Skeletal muscle tissue (tissue), 4 donors: ENCODE data around the gene ARSI. TPM values are rescaled to one million over a fixed set of nuclear protein-coding genes. Genes with fewer than 3 reads are reported as not detected.
"Not testable (repeated sequence)": the region's sequence is repeated elsewhere in the genome, so short reads cannot be mapped to it uniquely, and the experiment has no call there.

Source experiments
- H3K27ac ChIP-seq: one replicate; pipeline ENCODE4 v1.7.0; 2013; ENCODE audit warnings: mild to moderate bottlenecking, low read depth, low read length, inconsistent platforms
- H3K27me3 ChIP-seq, 3 donors: one replicate each; pipeline ENCODE4 v1.7.0; 2013; ENCODE audit warnings: low read length in 3 of 3; ENCODE audit not compliant: control insufficient read depth in 3 of 3, insufficient read depth in 3 of 3
- H3K36me3 ChIP-seq, 3 donors: one replicate each; pipeline ENCODE4 v1.7.0; 2013; ENCODE audit warnings: low read length in 3 of 3; ENCODE audit not compliant: control insufficient read depth in 3 of 3, insufficient read depth in 3 of 3
- H3K4me1 ChIP-seq, 3 donors: one replicate each; pipeline ENCODE4 v1.7.0; 2013; ENCODE audit warnings: low read length in 3 of 3, mild to moderate bottlenecking in 3 of 3; ENCODE audit not compliant: control insufficient read depth in 3 of 3, insufficient read depth in 3 of 3
- H3K4me3 ChIP-seq, 3 donors: one replicate each; pipeline ENCODE4 v1.7.0; 2013; ENCODE audit warnings: low read length in 3 of 3
- H3K9ac ChIP-seq, 3 donors: one replicate each; pipeline ENCODE4 v1.7.0; 2013; ENCODE audit warnings: low read length in 3 of 3, mild to moderate bottlenecking in 3 of 3, moderate library complexity in 2 of 3, low read depth in 1 of 3
- H3K9me3 ChIP-seq, 3 donors: one replicate each; pipeline ENCODE4 v1.7.0; 2013; ENCODE audit warnings: low read length in 3 of 3; ENCODE audit not compliant: control insufficient read depth in 3 of 3
- total RNA-seq: library from RNA; depleted of rRNA; stranded (reverse); fragments of >200 nt; gene quantifications from one replicate; pipeline ENCODE4 v1.2.3, GENCODE V29; 2014
- donor health status: Osteomylitis.

The ARSI gene
- total RNA-seq, 1 donor from 2014 or later: 9.9 TPM

GRCh38 chr5:150252489-150252888 lies 50.2 kb downstream of the ARSI start:
- Histone ChIP-seq H3K27me3 (no peaks in the 10 kb centered on the region), H3K9ac (no peak overlapping the region), H3K27ac (no peak overlapping the region), H3K9me3 (no peaks in the 10 kb centered on the region), H3K4me3 (no peak overlapping the region), H3K36me3 (no peaks in the 10 kb centered on the region), H3K4me1 (peaks cover 9 to 27% (median 24%) of the 10 kb centered on the region in 3 donors)

GRCh38 chr5:150251504-150251903 lies 51.2 kb downstream of the ARSI start:
- Histone ChIP-seq H3K4me1 (peaks cover 17 to 35% (median 33%) of the 10 kb centered on the region in 3 donors), H3K27ac (no peak overlapping the region), H3K9me3 (no peaks in the 10 kb centered on the region), H3K4me3 (no peak overlapping the region), H3K36me3 (no peaks in the 10 kb centered on the region), H3K9ac (no peak overlapping the region), H3K27me3 (no peaks in the 10 kb centered on the region)

GRCh38 chr5:150249744-150250143 lies 53.0 kb downstream of the ARSI start:
- Histone ChIP-seq H3K9ac (no peak overlapping the region), H3K9me3 (no peaks in the 10 kb centered on the region), H3K27me3 (no peaks in the 10 kb centered on the region), H3K4me1 (peaks cover 23 to 38% (median 30%) of the 10 kb centered on the region in 3 donors), H3K4me3 (no peak overlapping the region), H3K27ac (no peak overlapping the region), H3K36me3 (no peaks in the 10 kb centered on the region)

GRCh38 chr5:150248946-150249345 lies 53.8 kb downstream of the ARSI start:
- no peaks in the 10 kb centered on the region for H3K9me3 ChIP-seq
- no peak overlapping the region for H3K27ac ChIP-seq
- no peak overlapping the region for H3K9ac ChIP-seq
- H3K4me3 ChIP-seq: no peak overlapping the region
- no peaks in the 10 kb centered on the region for H3K27me3 ChIP-seq
- H3K36me3 ChIP-seq: no peaks in the 10 kb centered on the region
- H3K4me1 ChIP-seq: peaks cover 26 to 42% (median 34%) of the 10 kb centered on the region in 3 donors

GRCh38 chr5:150248493-150248892 lies 54.2 kb downstream of the ARSI start:
- H3K27me3 ChIP-seq, H3K4me3 ChIP-seq, H3K27ac ChIP-seq, H3K36me3 ChIP-seq, H3K9me3 ChIP-seq, H3K9ac ChIP-seq: not testable (repeated sequence)
- peaks cover 31 to 45% (median 39%) of the 10 kb centered on the region in 3 donors for H3K4me1 ChIP-seq

GRCh38 chr5:150247726-150248125 lies 55.0 kb downstream of the ARSI start:
- H3K9ac ChIP-seq: peak overlapping the region in 2 of 3 donors; percentile 39 to 88
- H3K4me3 ChIP-seq: no peak overlapping the region
- H3K4me1 ChIP-seq: peaks cover 39 to 51% (median 46%) of the 10 kb centered on the region in 3 donors
- peak overlapping the region; percentile 99 for H3K27ac ChIP-seq
- no peaks in the 10 kb centered on the region for H3K9me3 ChIP-seq
- H3K27me3 ChIP-seq: no peaks in the 10 kb centered on the region
- peaks cover 0 to 1% (median 0%) of the 10 kb centered on the region in 3 donors for H3K36me3 ChIP-seq

- Histone ChIP-seq H3K4me1 (peaks cover 48 to 60% (median 54%) of the 10 kb centered on the region in 3 donors), H3K27ac (peak overlapping the region; percentile 99), H3K27me3 (no peaks in the 10 kb centered on the region), H3K9ac (peak overlapping the region; percentile 39 to 94 (median 88)), H3K9me3 (no peaks in the 10 kb centered on the region), H3K4me3 (peak overlapping the region in 2 of 3 donors; percentile 4 to 49), H3K36me3 (peaks cover 0 to 1% (median 0%) of the 10 kb centered on the region in 3 donors)
These were observed 55.9 kb downstream of the ARSI start for GRCh38 chr5:150246835-150247234.

GRCh38 chr5:150246429-150246828 lies 56.3 kb downstream of the ARSI start:
- peaks cover 0 to 1% (median 0%) of the 10 kb centered on the region in 3 donors for H3K36me3 ChIP-seq
- H3K9ac ChIP-seq: peak overlapping the region; percentile 89 to 94 (median 94)
- H3K4me3 ChIP-seq: peak overlapping the region; percentile 32 to 56 (median 45)
- no peaks in the 10 kb centered on the region for H3K9me3 ChIP-seq
- H3K4me1 ChIP-seq: peaks cover 51 to 64% (median 56%) of the 10 kb centered on the region in 3 donors
- H3K27me3 ChIP-seq: no peaks in the 10 kb centered on the region
- peak overlapping the region; percentile 99 for H3K27ac ChIP-seq

Other genes starting within 250 kb of the ARSI start
- gene CSF1R, start 216.4 kb downstream of the ARSI start, total RNA-seq: 31.3 TPM
- gene PDGFRB, start 147.1 kb downstream of the ARSI start, total RNA-seq: 86.6 TPM
- gene CDX1, start 136.1 kb downstream of the ARSI start, total RNA-seq: not detected
- gene SLC6A7, start 112.8 kb downstream of the ARSI start, total RNA-seq: not detected
- 45.9 TPM for gene CAMK2A, start 13.1 kb downstream of the ARSI start, total RNA-seq
- 7.3 TPM for gene TCOF1, start 54.8 kb upstream of the ARSI start, total RNA-seq
- 63.2 TPM for gene CD74, start 110.0 kb upstream of the ARSI start, total RNA-seq
- gene RPS14, start 146.8 kb upstream of the ARSI start, total RNA-seq: 6,829 TPM
- gene NDST1, start 205.2 kb upstream of the ARSI start, total RNA-seq: 19.3 TPM